Daoy (cell line): ENCODE results near the gene BMP2K. TPM values are rescaled to one million over a fixed set of nuclear protein-coding genes. Genes with fewer than 3 reads are reported as not detected.
"Not testable (repeated sequence)": the region's sequence is repeated elsewhere in the genome, so short reads cannot be mapped to it uniquely, and the experiment has no call there.

Source experiments
- DNase-seq: peaks from one replicate; pipeline ENCODE4 v3.0.0-alpha.2; 2015; ENCODE audit warnings: low read depth
- total RNA-seq: library from RNA; depleted of rRNA; stranded (reverse); fragments of >200 nt; shearing (Covaris generic); gene quantifications from 2 replicates; pipeline ENCODE4 v1.2.3, GENCODE V29; 2014

The BMP2K gene
- total RNA-seq, 1 experiment from 2014 or later = 9.4 TPM

- no peak for DNase-seq
These were observed 12.1 kb downstream of the BMP2K start for GRCh38 chr4:78788007-78788889.

GRCh38 chr4:78795594-78796416 lies 19.7 kb downstream of the BMP2K start:
- DNase-seq = not testable (repeated sequence)

DNA sequence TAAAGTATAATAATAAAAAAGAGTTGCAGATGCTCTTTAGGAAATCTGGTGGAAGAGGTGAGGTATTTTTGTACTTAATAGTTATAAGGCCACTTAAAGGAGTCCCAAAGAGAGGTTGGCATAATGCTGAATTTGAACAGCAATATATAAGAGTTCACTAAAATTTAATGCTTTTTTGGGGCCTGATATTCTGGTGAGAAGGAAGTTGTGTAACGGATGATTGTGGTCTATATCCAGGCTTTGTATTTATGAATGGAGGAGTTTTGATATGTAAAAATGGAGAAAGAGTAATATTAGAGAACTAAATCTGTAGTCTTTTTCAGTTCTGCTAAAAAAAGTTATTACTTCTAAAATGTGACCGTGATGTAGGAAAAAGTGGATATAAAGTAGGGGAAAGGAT lies 20.4 kb downstream of the BMP2K start:
- DNase-seq = no peak

DNA sequence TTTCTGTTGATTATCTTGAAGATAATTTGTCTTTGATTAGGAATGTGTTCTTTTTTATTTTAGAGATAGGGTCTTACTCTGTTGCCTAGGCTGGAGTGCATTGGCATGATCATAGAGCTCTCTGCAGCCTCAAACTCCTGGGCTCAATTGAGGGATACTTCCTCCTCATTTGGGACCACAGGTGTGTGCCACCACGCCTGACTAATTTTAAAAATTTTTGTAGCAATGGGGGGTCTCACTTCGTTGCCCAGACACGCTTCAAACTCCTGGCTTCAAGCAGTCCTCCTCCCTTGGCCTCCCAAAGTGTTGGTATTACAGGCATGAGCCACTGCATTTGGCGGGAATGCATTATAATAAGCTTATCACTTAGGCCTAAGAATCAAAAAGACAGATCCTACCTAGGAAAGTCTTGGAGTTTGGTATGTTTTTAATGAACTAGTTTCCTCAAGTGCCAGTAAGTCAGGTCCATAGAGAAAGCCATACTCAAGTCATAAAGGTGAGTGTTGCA lies 21.7 kb downstream of the BMP2K start:
- no peak for DNase-seq

- no peak for DNase-seq
These were observed 23.7 kb downstream of the BMP2K start for GRCh38 chr4:78799551-78800495.

DNA sequence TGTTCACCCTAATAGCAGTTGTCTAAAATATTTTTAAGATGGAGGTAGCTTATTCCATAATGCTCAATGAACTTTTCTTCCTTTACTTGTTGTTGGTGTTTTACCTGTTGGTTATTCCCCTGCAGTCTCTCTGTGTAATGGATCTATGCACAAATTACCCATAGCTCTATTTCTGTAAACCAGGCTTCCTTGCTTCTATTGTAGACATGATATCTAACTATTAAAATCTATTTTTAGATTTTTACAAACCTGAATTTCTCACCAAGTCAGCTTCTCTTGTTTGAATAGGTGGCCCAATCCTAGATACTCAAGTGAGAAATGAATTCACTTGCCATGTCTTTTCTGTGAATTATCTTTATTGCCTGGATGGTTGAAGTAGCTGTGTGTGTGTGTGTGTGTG lies 24.8 kb downstream of the BMP2K start:
- no peak for DNase-seq

- no peak for DNase-seq
These were observed 27.8 kb downstream of the BMP2K start for GRCh38 chr4:78803983-78804382.

- no peak for DNase-seq
These were observed 30.9 kb downstream of the BMP2K start for GRCh38 chr4:78806943-78807460.

DNA sequence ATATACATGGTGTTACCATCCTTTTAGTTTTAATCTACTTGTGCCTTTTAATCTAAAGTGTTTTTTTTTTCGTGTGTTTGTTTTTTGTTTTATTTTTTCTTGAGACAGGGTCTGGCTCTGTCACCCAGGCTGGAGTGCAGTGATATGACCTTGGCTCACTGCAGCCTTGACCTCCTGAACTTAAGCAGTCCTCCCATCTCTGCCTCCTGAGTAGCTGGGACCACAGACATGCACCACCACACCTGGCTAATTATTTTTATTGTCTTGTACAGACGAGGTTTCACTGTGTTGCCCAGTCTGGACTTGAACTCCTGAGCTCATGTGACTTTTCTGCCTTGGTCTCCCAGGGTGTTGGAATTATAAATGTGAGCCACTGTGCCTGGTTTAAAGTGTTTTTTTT lies 33.1 kb downstream of the BMP2K start:
- DNase-seq = no peak

DNA sequence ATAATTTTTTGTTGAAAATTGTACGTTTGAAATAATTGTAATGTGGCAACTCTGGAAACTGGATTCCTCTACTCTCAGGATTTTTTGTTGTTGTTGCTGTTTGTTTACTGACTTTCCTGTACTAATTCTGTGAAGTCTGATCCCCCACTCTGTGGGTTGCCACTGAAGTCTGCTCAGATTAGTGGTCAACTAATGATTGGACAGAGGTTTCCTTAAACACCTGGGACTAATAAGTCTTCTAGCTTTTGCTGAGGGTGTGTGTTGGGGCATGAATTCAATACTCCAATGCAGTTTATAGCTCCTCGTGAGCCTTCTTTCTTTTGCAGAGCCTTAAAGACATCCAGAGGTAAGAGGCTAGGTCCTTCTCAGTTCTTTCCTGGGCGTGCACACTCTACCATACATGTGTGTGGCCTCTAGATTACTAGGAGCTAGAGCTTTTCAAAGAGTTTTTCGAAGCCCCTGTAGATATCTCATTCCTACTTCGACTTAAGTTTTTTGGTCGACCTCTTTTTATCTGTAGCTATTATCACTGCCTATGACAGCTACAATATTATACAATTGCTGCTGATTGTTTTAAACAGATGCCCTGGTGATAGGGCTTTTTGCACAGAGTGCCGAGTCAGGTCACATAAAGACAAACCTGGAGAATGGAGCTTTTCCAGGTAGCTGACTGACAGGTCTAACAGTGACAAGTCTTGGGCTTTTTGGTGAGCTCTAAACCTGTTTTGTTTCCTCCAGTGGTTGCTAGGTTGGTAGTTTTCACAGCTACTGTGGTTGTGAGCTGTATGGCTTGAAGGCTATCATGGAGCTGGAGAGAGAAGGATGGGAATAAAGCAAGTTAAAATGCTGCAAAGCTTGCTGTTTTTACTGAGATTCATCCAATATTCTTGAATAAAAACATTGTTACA lies 34.0 kb downstream of the BMP2K start:
- no peak for DNase-seq

GRCh38 chr4:78811034-78811433 lies 34.9 kb downstream of the BMP2K start:
- no peak for DNase-seq

GRCh38 chr4:78818530-78819079 lies 42.5 kb downstream of the BMP2K start:
- DNase-seq = no peak

DNA sequence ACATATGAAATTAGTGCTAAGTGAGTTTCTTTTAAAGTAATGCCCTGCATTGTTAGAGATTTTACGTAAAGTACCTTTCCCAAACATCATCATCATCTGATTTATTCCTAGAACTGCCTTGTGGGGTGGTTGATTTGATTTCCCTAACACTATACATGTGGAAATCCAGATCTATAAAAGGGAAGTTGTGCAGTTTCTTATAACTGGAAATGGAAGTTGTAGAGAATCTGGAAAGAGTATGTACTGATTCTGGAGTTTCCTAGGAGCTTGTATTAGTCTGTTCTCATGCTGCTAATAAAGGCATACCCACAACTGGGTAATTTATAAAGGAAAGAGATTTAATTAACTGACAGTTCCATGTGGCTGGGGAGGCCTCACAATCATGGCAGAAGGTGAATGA lies 47.9 kb downstream of the BMP2K start:
- DNase-seq = no peak

- DNase-seq = no peak
These were observed 51.0 kb downstream of the BMP2K start for GRCh38 chr4:78827191-78827590.

GRCh38 chr4:78829296-78829695 lies 53.1 kb downstream of the BMP2K start:
- DNase-seq = no peak

DNA sequence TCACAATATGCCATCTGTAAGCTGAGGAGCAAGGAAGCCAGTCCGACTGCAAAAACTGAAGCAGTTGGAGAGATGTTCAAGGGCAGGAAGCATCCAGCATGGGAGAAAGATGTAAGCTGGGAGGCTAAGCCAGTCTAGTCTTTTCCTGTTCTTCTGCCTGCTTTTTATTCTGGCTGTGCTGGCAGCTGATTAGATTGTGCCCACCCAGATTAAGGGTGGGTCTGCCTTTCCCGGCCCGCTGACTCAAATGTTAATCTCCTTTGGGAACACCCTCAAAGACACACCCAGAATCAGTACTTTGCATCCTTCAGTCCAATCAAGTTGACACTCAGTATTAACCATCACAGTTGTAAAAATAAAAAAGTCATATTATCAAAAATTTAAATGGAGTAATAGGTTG lies 63.5 kb downstream of the BMP2K start:
- DNase-seq = not testable (repeated sequence)

DNA sequence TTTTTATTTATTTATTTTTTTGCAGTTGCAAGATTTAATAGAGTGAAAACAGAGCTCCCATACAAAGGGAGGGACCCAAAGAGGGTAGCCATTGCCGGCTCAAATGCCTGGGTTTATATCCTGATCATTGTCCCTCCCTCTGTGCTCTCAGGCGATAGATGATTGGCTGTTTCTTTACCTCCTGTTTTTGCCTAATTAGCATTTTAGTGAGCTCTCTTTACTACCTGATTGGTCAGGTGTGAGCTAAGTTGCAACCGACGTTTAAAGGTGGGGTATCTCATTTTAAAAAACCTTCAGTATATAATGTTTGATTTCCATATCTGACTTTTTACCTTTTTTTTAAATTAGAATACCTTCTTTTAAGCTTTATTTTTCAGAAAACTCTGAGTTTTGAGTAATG lies 64.1 kb downstream of the BMP2K start:
- not testable (repeated sequence) for DNase-seq

DNA sequence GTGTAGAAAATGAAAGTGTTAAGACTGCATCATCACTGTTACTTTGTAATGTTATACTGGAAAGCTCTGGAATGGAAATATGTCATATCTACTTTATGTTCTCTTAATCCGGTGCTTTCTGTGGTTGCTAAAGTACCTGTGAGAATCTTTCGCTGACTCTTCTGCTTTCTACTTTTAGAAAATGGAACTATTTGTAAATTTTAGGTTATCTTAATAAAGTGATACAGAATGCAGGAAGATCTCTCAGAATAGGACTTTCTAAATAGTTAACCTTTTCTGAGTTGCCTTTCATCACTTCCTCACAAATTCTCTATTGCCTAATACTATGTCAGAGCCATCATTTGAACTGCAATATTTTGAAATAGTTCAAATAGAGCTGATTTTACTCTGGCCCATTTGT lies 69.3 kb downstream of the BMP2K start:
- no peak for DNase-seq

- no peak for DNase-seq
These were observed 70.1 kb downstream of the BMP2K start for GRCh38 chr4:78846258-78846657.

DNA sequence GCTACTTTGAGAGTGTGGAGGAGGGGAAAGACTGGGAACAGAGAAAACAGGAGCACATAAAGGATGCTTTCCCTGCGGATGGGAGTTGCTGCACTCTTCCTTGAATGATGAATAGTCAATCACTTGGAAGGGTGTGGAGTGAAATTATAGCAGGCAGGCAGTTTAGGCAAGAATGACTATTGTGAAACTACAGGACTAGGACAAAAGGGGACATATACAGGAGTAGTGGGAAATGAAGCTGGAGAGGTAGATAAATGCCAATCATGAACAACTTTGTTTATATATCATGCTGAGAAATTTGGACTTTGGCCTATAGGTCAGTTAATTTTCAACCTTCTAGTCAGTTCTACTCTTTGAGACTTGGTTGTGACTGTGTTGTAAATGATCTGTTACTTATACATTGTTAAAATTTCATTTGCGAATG lies 86.2 kb downstream of the BMP2K start:
- DNase-seq = no peak
